ENCODE data around the gene SLC30A1. TPM values are rescaled to one million over a fixed set of nuclear protein-coding genes. Genes with fewer than 3 reads are reported as not detected.
A peak's percentile ranks its signal among the peaks of the same experiment; 100 is the strongest.

SLC30A1 gene
- total and polyA plus RNA-seq, 2 of the 13 experiments (the other 11 are each of a cell fraction or from before 2014, with no cell fraction given): 5.9 to 24.4 TPM

DNA sequence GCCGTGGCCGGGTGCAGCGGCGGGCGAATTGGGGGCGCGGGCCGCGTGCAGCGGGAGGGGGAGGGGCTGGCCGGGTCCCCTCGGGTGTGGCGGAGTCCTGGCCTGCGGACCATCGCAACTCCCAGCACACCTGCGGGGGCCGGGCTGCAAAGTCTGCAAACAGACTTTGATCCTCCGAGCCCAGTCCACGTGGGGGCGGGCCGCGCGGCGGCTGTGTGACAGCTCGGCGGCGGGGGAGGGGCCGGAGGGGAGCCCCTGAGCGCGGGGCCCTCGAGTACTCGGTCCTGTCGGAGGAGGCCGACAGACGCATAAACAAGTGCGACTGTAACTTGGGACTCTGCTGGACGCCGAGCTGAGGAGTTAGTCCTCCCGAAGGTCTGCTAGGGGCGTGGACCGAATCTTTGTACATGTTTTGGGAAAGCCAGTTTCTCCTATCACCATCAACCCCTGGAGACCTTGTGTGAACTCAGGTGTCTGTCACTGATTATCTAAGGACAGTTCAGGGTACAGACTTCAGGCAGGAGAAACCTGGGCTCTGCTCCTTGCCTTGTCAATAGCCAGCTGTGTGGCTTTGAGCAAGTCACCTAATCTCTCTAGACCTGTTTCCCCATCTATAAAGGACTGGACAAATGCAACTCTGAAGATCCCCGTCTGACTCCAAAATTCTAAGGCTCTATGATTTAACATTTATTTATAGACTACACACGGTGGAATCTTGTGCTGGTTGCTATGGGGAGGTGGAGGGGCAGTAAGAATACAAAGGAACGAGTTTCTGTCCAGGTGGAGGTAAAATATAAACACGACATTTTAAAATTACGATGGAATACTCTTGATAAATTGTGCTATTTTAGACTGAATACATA is 710 bp upstream of the SLC30A1 start (continued):
- TF ChIP-seq, protein P1, sequence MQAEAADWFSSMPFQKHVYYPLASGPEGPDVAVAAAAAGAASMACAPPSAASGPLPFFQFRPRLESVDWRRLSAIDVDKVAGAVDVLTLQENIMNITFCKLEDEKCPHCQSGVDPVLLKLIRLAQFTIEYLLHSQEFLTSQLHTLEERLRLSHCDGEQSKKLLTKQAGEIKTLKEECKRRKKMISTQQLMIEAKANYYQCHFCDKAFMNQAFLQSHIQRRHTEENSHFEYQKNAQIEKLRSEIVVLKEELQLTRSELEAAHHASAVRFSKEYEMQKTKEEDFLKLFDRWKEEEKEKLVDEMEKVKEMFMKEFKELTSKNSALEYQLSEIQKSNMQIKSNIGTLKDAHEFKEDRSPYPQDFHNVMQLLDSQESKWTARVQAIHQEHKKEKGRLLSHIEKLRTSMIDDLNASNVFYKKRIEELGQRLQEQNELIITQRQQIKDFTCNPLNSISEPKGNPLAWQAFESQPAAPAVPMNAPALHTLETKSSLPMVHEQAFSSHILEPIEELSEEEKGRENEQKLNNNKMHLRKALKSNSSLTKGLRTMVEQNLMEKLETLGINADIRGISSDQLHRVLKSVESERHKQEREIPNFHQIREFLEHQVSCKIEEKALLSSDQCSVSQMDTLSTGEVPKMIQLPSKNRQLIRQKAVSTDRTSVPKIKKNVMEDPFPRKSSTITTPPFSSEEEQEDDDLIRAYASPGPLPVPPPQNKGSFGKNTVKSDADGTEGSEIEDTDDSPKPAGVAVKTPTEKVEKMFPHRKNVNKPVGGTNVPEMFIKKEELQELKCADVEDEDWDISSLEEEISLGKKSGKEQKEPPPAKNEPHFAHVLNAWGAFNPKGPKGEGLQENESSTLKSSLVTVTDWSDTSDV (CRISPR knock-in tag; IDR thresholded peaks at IDR 0.05): no peak
- TF ChIP-seq, protein P2, sequence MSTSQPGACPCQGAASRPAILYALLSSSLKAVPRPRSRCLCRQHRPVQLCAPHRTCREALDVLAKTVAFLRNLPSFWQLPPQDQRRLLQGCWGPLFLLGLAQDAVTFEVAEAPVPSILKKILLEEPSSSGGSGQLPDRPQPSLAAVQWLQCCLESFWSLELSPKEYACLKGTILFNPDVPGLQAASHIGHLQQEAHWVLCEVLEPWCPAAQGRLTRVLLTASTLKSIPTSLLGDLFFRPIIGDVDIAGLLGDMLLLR (CRISPR knock-in tag; IDR thresholded peaks at IDR 0.05): no peak
- 0 out of 2 replicates have a peak, but pooled peaks have one; percentile 21 for TF ChIP-seq SAFB2 (CRISPR knock-in tag; IDR thresholded peaks at IDR 0.05; ENCODE audit: borderline replicate concordance, low read depth)
- TF ChIP-seq ZMAT3 (CRISPR knock-in tag; conservative IDR thresholded peaks at IDR 0.05): no peak
- TF ChIP-seq, protein P3, sequence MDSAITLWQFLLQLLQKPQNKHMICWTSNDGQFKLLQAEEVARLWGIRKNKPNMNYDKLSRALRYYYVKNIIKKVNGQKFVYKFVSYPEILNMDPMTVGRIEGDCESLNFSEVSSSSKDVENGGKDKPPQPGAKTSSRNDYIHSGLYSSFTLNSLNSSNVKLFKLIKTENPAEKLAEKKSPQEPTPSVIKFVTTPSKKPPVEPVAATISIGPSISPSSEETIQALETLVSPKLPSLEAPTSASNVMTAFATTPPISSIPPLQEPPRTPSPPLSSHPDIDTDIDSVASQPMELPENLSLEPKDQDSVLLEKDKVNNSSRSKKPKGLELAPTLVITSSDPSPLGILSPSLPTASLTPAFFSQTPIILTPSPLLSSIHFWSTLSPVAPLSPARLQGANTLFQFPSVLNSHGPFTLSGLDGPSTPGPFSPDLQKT (CRISPR knock-in tag; IDR thresholded peaks at IDR 0.05; ENCODE audit: borderline replicate concordance): no peak
- 0 out of 2 replicates have a peak, but pooled peaks have one; percentile 12 for TF ChIP-seq ZNF546 (CRISPR knock-in tag; conservative IDR thresholded peaks at IDR 0.05)
- no peak for TF ChIP-seq ZNF10 (CRISPR knock-in tag; IDR thresholded peaks at IDR 0.05; ENCODE audit: borderline replicate concordance, low read depth)
- TF ChIP-seq, protein P4, sequence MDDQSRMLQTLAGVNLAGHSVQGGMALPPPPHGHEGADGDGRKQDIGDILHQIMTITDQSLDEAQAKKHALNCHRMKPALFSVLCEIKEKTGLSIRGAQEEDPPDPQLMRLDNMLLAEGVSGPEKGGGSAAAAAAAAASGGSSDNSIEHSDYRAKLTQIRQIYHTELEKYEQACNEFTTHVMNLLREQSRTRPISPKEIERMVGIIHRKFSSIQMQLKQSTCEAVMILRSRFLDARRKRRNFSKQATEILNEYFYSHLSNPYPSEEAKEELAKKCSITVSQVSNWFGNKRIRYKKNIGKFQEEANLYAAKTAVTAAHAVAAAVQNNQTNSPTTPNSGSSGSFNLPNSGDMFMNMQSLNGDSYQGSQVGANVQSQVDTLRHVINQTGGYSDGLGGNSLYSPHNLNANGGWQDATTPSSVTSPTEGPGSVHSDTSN (CRISPR knock-in tag; IDR thresholded peaks at IDR 0.05; ENCODE audit: borderline replicate concordance): no peak
- TF ChIP-seq ZNF3 (CRISPR knock-in tag; IDR thresholded peaks at IDR 0.05): no peak
- TF ChIP-seq HOXA5 (CRISPR knock-in tag; IDR thresholded peaks at IDR 0.05): 0 out of 2 replicates have a peak, but pooled peaks have one; percentile 23
- TF ChIP-seq PTBP1 (IDR thresholded peaks at IDR 0.05; ENCODE audit: low read depth, low read length, poor library complexity, severe bottlenecking): no peak
- TF ChIP-seq, protein P5, sequence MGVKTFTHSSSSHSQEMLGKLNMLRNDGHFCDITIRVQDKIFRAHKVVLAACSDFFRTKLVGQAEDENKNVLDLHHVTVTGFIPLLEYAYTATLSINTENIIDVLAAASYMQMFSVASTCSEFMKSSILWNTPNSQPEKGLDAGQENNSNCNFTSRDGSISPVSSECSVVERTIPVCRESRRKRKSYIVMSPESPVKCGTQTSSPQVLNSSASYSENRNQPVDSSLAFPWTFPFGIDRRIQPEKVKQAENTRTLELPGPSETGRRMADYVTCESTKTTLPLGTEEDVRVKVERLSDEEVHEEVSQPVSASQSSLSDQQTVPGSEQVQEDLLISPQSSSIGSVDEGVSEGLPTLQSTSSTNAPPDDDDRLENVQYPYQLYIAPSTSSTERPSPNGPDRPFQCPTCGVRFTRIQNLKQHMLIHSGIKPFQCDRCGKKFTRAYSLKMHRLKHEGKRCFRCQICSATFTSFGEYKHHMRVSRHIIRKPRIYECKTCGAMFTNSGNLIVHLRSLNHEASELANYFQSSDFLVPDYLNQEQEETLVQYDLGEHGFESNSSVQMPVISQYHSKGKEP (CRISPR knock-in tag; IDR thresholded peaks at IDR 0.05): 0 out of 2 replicates have a peak, but pooled peaks have one; percentile 8
- TF ChIP-seq SALL1 (CRISPR knock-in tag; IDR thresholded peaks at IDR 0.05): 0 out of 2 replicates have a peak, but pooled peaks have one; percentile 24
- no peak for TF ChIP-seq ZNF343 (CRISPR knock-in tag; IDR thresholded peaks at IDR 0.05)
- TF ChIP-seq CENPT (CRISPR knock-in tag; IDR thresholded peaks at IDR 0.05; ENCODE audit: low read depth): no peak
- TF ChIP-seq REXO4 (CRISPR knock-in tag; IDR thresholded peaks at IDR 0.05; ENCODE audit: borderline replicate concordance): no peak
- TF ChIP-seq NCOA1 (CRISPR knock-in tag; IDR thresholded peaks at IDR 0.05): peak; percentile 80; the same call in 1 of the 2 replicates
- TF ChIP-seq CREM (IDR thresholded peaks at IDR 0.05): peak; percentile 17; the same call in 1 of the 2 replicates
- TF ChIP-seq CREM (CRISPR knock-in tag; IDR thresholded peaks at IDR 0.05): no peak
- no peak for TF ChIP-seq ZNF660 (CRISPR knock-in tag; IDR thresholded peaks at IDR 0.05; ENCODE audit: borderline replicate concordance, low read depth)
- TF ChIP-seq SUZ12 (IDR thresholded peaks at IDR 0.05; ENCODE audit: low read depth, low read length): no peak
- no peak; the same call in 1 of the 2 replicates for TF ChIP-seq SMAD3 (CRISPR knock-in tag; IDR thresholded peaks at IDR 0.05)

All from HepG2 (cell line).